ENCODE data around the gene URAD. TPM values are rescaled to one million over a fixed set of nuclear protein-coding genes. Genes with fewer than 3 reads are reported as not detected.

The URAD gene
- total RNA-seq, 4 donors from 2014 or later = 124 to 265 (median 168) TPM

GRCh38 chr13:28026508-28026907, 38.0 kb upstream of the URAD start:
- WGBS, 2 donors (ENCODE audit: low coverage in 1 of 2) = 72 to 95% methylated on average over 8 to 9 of the region's 9 CpGs
- Histone ChIP-seq H3K4me1 (no peaks in the 10 kb centered on the region), H3K27ac (no peak overlapping the region), H3K36me3 (no peaks in the 10 kb centered on the region), H3K4me3 (no peak overlapping the region), H3K9me3 (no peaks in the 10 kb centered on the region), H3K27me3 (no peaks in the 10 kb centered on the region)
- no peak for TF ChIP-seq POLR2A (IDR thresholded peaks at IDR 0.05)
- TF ChIP-seq POLR2AphosphoS5 (IDR thresholded peaks at IDR 0.05) = no peak
- TF ChIP-seq CTCF (IDR thresholded peaks at IDR 0.05) = no peak
- no peak for TF ChIP-seq EP300 (IDR thresholded peaks at IDR 0.05; ENCODE audit: low read depth)
- in situ Hi-C loops (cut with MboI; ENCODE audit: low pct_ligation_motif_present in 1 of 4, low pct_unique_long_range_greater_than_20kb in 1 of 4, low sequenced_read_pairs in 3 of 4) = no loop called here
- intact Hi-C loops (cut with DNase I; ENCODE audit: low total_unique reads) = no loop called here
- no peak for DNase-seq

- in situ Hi-C loops (cut with MboI; ENCODE audit: low pct_ligation_motif_present in 1 of 4, low pct_unique_long_range_greater_than_20kb in 1 of 4, low sequenced_read_pairs in 3 of 4) = no loop called here
- H3K27ac ChIP-seq = no peak overlapping the region
- H3K36me3 ChIP-seq = no peaks in the 10 kb centered on the region
- no peaks in the 10 kb centered on the region for H3K9me3 ChIP-seq
- intact Hi-C loops (cut with DNase I; ENCODE audit: low total_unique reads) = no loop called here
- H3K4me3 ChIP-seq = no peak overlapping the region
- no peak for TF ChIP-seq EP300 (IDR thresholded peaks at IDR 0.05; ENCODE audit: low read depth)
- TF ChIP-seq POLR2AphosphoS5 (IDR thresholded peaks at IDR 0.05) = no peak
- no peak for TF ChIP-seq CTCF (IDR thresholded peaks at IDR 0.05)
- no peak for TF ChIP-seq POLR2A (IDR thresholded peaks at IDR 0.05)
- 71 to 78% methylated on average over 3 to 9 of the region's 9 CpGs for WGBS, 2 donors (ENCODE audit: low coverage in 1 of 2)
- no peaks in the 10 kb centered on the region for H3K27me3 ChIP-seq
- no peak for DNase-seq
- no peaks in the 10 kb centered on the region for H3K4me1 ChIP-seq
Measured at GRCh38 chr13:28022848-28023518, 34.5 kb upstream of the URAD start.

- no peaks in the 10 kb centered on the region for H3K9me3 ChIP-seq
- 68 to 73% methylated on average over 2 to 3 of the region's 3 CpGs for WGBS, 2 donors (ENCODE audit: low coverage in 1 of 2)
- H3K4me1 ChIP-seq = no peaks in the 10 kb centered on the region
- H3K27me3 ChIP-seq = peaks cover 17% of the 10 kb centered on the region
- no peak for TF ChIP-seq POLR2AphosphoS5 (IDR thresholded peaks at IDR 0.05)
- no peak for TF ChIP-seq CTCF (IDR thresholded peaks at IDR 0.05)
- TF ChIP-seq EP300 (IDR thresholded peaks at IDR 0.05; ENCODE audit: low read depth) = no peak
- TF ChIP-seq POLR2A (IDR thresholded peaks at IDR 0.05) = no peak
- no peaks in the 10 kb centered on the region for H3K36me3 ChIP-seq
- no peak overlapping the region for H3K4me3 ChIP-seq
- no peak for DNase-seq
- intact Hi-C loops (cut with DNase I; ENCODE audit: low total_unique reads) (no loop called here), in situ Hi-C loops (cut with MboI; ENCODE audit: low pct_ligation_motif_present in 1 of 4, low pct_unique_long_range_greater_than_20kb in 1 of 4, low sequenced_read_pairs in 3 of 4) (no loop called here)
- H3K27ac ChIP-seq = no peak overlapping the region
Measured at GRCh38 chr13:28014301-28014700, 25.8 kb upstream of the URAD start.

GRCh38 chr13:28013482-28013881, 25.0 kb upstream of the URAD start:
- no peaks in the 10 kb centered on the region for H3K4me1 ChIP-seq
- no peak overlapping the region for H3K4me3 ChIP-seq
- H3K36me3 ChIP-seq = no peaks in the 10 kb centered on the region
- no peak overlapping the region for H3K27ac ChIP-seq
- H3K27me3 ChIP-seq = peaks cover 17% of the 10 kb centered on the region
- WGBS, 2 donors (ENCODE audit: low coverage in 1 of 2) = 86% methylated on average over 1 of the region's 1 CpG; no CpG with 5 or more reads in 1 of the 2 donors
- no peaks in the 10 kb centered on the region for H3K9me3 ChIP-seq
- no peak for DNase-seq
- in situ Hi-C loops (cut with MboI; ENCODE audit: low pct_ligation_motif_present in 1 of 4, low pct_unique_long_range_greater_than_20kb in 1 of 4, low sequenced_read_pairs in 3 of 4) = no loop called here
- no peak for TF ChIP-seq CTCF (IDR thresholded peaks at IDR 0.05)
- no peak for TF ChIP-seq POLR2AphosphoS5 (IDR thresholded peaks at IDR 0.05)
- TF ChIP-seq EP300 (IDR thresholded peaks at IDR 0.05; ENCODE audit: low read depth) = no peak
- no peak for TF ChIP-seq POLR2A (IDR thresholded peaks at IDR 0.05)
- intact Hi-C loops (cut with DNase I; ENCODE audit: low total_unique reads) = no loop called here

Data from transverse colon (tissue), 4 donors.